ENCODE results near the gene ERGIC1.

DNA sequence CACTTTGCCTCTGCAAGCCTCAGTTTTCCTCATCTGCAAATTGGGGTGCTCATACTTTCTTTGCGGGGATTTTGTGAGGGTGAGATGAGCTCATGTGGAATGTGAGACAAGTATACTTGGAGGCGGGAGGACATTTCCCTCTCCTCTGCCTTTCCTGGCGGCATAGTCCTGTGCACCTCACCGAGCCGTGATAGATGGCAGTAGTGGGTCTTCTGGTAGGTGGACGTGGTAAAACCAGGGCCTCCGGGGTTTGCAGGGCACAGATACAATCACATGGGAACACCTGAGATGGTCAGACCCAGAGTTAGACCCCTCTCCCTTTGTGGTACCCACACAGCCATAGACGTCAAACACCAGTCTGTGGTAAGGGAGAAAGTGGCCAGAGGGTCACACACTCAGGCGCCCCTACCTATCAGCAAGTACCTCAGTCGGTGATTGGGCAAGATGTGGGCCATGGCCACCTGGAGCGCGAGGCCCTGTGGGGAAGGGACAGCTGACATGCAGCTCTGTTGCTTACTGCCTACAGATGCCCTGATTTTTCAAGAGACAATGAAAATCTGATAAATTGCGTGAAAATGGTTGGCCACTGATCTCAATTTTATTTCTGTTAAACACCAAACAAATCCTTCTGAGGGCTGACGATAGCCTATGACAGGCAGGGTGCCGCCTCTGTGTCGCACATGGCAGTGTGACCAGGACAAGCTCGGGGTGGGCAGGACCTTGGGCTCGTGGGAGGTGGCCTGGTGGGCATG, 9.9 kb downstream of the ERGIC1 start:
- TF ChIP-seq, protein P1, sequence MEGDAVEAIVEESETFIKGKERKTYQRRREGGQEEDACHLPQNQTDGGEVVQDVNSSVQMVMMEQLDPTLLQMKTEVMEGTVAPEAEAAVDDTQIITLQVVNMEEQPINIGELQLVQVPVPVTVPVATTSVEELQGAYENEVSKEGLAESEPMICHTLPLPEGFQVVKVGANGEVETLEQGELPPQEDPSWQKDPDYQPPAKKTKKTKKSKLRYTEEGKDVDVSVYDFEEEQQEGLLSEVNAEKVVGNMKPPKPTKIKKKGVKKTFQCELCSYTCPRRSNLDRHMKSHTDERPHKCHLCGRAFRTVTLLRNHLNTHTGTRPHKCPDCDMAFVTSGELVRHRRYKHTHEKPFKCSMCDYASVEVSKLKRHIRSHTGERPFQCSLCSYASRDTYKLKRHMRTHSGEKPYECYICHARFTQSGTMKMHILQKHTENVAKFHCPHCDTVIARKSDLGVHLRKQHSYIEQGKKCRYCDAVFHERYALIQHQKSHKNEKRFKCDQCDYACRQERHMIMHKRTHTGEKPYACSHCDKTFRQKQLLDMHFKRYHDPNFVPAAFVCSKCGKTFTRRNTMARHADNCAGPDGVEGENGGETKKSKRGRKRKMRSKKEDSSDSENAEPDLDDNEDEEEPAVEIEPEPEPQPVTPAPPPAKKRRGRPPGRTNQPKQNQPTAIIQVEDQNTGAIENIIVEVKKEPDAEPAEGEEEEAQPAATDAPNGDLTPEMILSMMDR (IDR thresholded peaks at IDR 0.05): no peak
- no peak for TF ChIP-seq EP300 (IDR thresholded peaks at IDR 0.05)
- TF ChIP-seq POLR2A (IDR thresholded peaks at IDR 0.05): no peak

All from tibial nerve (tissue), 4 donors.